GM12872 (cell line): ENCODE measurements around the gene GFOD1.

Source experiments
- CTCF ChIP-seq: IDR thresholded peaks from 3 replicates; pipeline ENCODE4 v1.5.1; 2011; ENCODE audit warnings: low read depth, mild to moderate bottlenecking, low read length, moderate library complexity; ENCODE audit not compliant: insufficient read depth

The GFOD1 gene

GRCh38 chr6:13412639-13413465 is 74.5 kb downstream of the GFOD1 start:
- no peak for TF ChIP-seq CTCF

- no peak for TF ChIP-seq CTCF
These were observed 75.2 kb downstream of the GFOD1 start for GRCh38 chr6:13412211-13412610.

GRCh38 chr6:13411484-13411883 is 75.9 kb downstream of the GFOD1 start:
- TF ChIP-seq CTCF, result no peak

- no peak for TF ChIP-seq CTCF
These were observed 77.4 kb downstream of the GFOD1 start for GRCh38 chr6:13409991-13410390.

GRCh38 chr6:13407709-13408695 is 79.4 kb downstream of the GFOD1 start:
- no peak for TF ChIP-seq CTCF

- TF ChIP-seq CTCF, result no peak
These were observed 80.1 kb downstream of the GFOD1 start for GRCh38 chr6:13407368-13407708.

- TF ChIP-seq CTCF, result no peak
These were observed 80.6 kb downstream of the GFOD1 start for GRCh38 chr6:13406781-13407180.
